Gastroesophageal sphincter (tissue), 4 donors: ENCODE measurements around the gene SCNN1A. TPM values are rescaled to one million over a fixed set of nuclear protein-coding genes. Genes with fewer than 3 reads are reported as not detected.
A peak's percentile ranks its signal among the peaks of the same experiment; 100 is the strongest.

ENCODE experiments used
- ATAC-seq: fragments of 150-250 bp; one replicate; pipeline ENCODE4 v1.9.1; 2016; ENCODE audit warnings: mild to moderate bottlenecking, moderate library complexity
- H3K27ac ChIP-seq, 4 donors: fragments of 200-600 bp; sonication (generic) in 3 of 4; 1 replicate in 3 of 4; 2 replicates in 1 of 4; pipeline ENCODE4 v1.5.1; 2016 to 2019
- H3K27me3 ChIP-seq: fragments of 200-600 bp; sonication (generic); one replicate; pipeline ENCODE4 v1.5.1; 2019
- H3K36me3 ChIP-seq, 2 donors: fragments of 200-600 bp; sonication (generic); one replicate each; pipeline ENCODE4 v1.5.1; 2019; ENCODE audit warnings: control low read depth in 1 of 2
- H3K4me1 ChIP-seq, 3 donors: fragments of 200-600 bp; sonication (generic); 1 replicate in 2 of 3; 2 replicates in 1 of 3; pipeline ENCODE4 v1.5.1; 2016 to 2019; ENCODE audit warnings: control low read depth in 2 of 3
- H3K4me3 ChIP-seq, 2 donors: fragments of 200-600 bp; sonication (generic); one replicate each; pipeline ENCODE4 v1.5.1; 2019; ENCODE audit warnings: mild to moderate bottlenecking in 1 of 2, moderate library complexity in 1 of 2
- H3K9me3 ChIP-seq, 3 donors: fragments of 200-600 bp; sonication (generic); one replicate each; pipeline ENCODE4 v1.5.1; 2017 to 2019; ENCODE audit warnings: control low read depth in 2 of 3
- CTCF ChIP-seq, 4 experiments: fragments of 200-600 bp in 2 of 4; fragments of 450-650 bp in 2 of 4; sonication (generic) in 1 of 4; IDR thresholded peaks; one replicate each; pipeline ENCODE4 v1.5.1; 2017 to 2019; ENCODE audit warnings: antibody characterized with exemption in 4 of 4, mild to moderate bottlenecking in 2 of 4, moderate library complexity in 2 of 4
- EP300 ChIP-seq: sonication (generic); formaldehyde crosslinking; IDR thresholded peaks from one replicate; pipeline ENCODE4 v1.6.1; 2017; ENCODE audit warnings: antibody characterized with exemption, mild to moderate bottlenecking
- POLR2A ChIP-seq, 2 donors: fragments of 450-650 bp; IDR thresholded peaks; one replicate each; pipeline ENCODE4 v1.6.1; 2017; ENCODE audit warnings: antibody characterized with exemption in 2 of 2, mild to moderate bottlenecking in 2 of 2, moderate library complexity in 1 of 2
- POLR2AphosphoS5 ChIP-seq: sonication (generic); formaldehyde crosslinking; IDR thresholded peaks from one replicate; pipeline ENCODE4 v1.6.1; 2017; ENCODE audit warnings: antibody characterized with exemption
- WGBS, 2 donors: methylation state at CpG; one replicate each; pipeline ENCODE4 v1.1.5; 2018; ENCODE audit warnings: low coverage in 1 of 2; 5-methylcytosine and 5-hydroxymethylcytosine counted together
- total RNA-seq, 4 donors: library from RNA; depleted of rRNA; stranded (reverse); fragments of >200 nt; gene quantifications; one replicate each; pipeline ENCODE4 v1.1.0, GENCODE V29; 2016

SCNN1A gene
- total RNA-seq, 4 donors from 2014 or later = 0.62 to 19.9 (median 5.2) TPM; not detected in 1

- peaks cover 0 to 27% (median 5%) of the 10 kb centered on the region in 3 donors for H3K4me1 ChIP-seq
- TF ChIP-seq CTCF (IDR thresholded peaks at IDR 0.05) (no peak), POLR2A (IDR thresholded peaks at IDR 0.05) (no peak), EP300 (no peak), POLR2AphosphoS5 (no peak)
- H3K27me3 ChIP-seq = no peaks in the 10 kb centered on the region
- ATAC-seq = no peak
- WGBS, 2 donors = 93 to 94% methylated on average over 3 to 6 of the region's 7 CpGs
- no peaks in the 10 kb centered on the region for H3K36me3 ChIP-seq
- no peaks in the 10 kb centered on the region for H3K9me3 ChIP-seq
- peak overlapping the region in 1 of 4 donors; percentile 4 for H3K27ac ChIP-seq
- no peak overlapping the region for H3K4me3 ChIP-seq
Observed at GRCh38 chr12:6360080-6360571, 15.2 kb downstream of the SCNN1A start.

GRCh38 chr12:6358881-6359280 is 16.5 kb downstream of the SCNN1A start:
- WGBS, 2 donors = 69% methylated on average over 1 of the region's 1 CpG; no CpG with 5 or more reads in 1 of the 2 donors
- H3K36me3 ChIP-seq = no peaks in the 10 kb centered on the region
- H3K4me1 ChIP-seq = peaks cover 0 to 21% (median 0%) of the 10 kb centered on the region in 3 donors
- ATAC-seq = no peak
- no peak overlapping the region for H3K4me3 ChIP-seq
- H3K9me3 ChIP-seq = no peaks in the 10 kb centered on the region
- no peak overlapping the region for H3K27ac ChIP-seq
- no peaks in the 10 kb centered on the region for H3K27me3 ChIP-seq
- TF ChIP-seq POLR2AphosphoS5 = no peak
- no peak for TF ChIP-seq EP300
- no peak for TF ChIP-seq CTCF (IDR thresholded peaks at IDR 0.05)
- TF ChIP-seq POLR2A (IDR thresholded peaks at IDR 0.05) = no peak

GRCh38 chr12:6356374-6356820 is 19.0 kb downstream of the SCNN1A start:
- Histone ChIP-seq H3K36me3 (no peaks in the 10 kb centered on the region), H3K27me3 (no peaks in the 10 kb centered on the region), H3K27ac (no peak overlapping the region), H3K4me1 (peaks cover 0 to 13% (median 8%) of the 10 kb centered on the region in 3 donors), H3K4me3 (no peak overlapping the region), H3K9me3 (no peaks in the 10 kb centered on the region)
- TF ChIP-seq POLR2AphosphoS5 = no peak
- ATAC-seq = no peak
- WGBS, 2 donors = 74 to 85% methylated on average over 5 of the region's 5 CpGs

- WGBS, 2 donors = 71 to 79% methylated on average over 6 to 8 of the region's 8 CpGs
- Histone ChIP-seq H3K27ac (no peak overlapping the region), H3K36me3 (no peaks in the 10 kb centered on the region), H3K27me3 (no peaks in the 10 kb centered on the region), H3K4me3 (no peak overlapping the region), H3K9me3 (no peaks in the 10 kb centered on the region), H3K4me1 (peaks cover 0 to 13% (median 8%) of the 10 kb centered on the region in 3 donors)
- no peak for ATAC-seq
- TF ChIP-seq CTCF (IDR thresholded peaks at IDR 0.05) = no peak
- no peak for TF ChIP-seq EP300
- no peak for TF ChIP-seq POLR2A (IDR thresholded peaks at IDR 0.05)
- no peak for TF ChIP-seq POLR2AphosphoS5
Observed at GRCh38 chr12:6355491-6356373, 19.6 kb downstream of the SCNN1A start.

GRCh38 chr12:6354495-6355393 is 20.6 kb downstream of the SCNN1A start:
- H3K27ac ChIP-seq = no peak overlapping the region
- ATAC-seq = no peak
- no peaks in the 10 kb centered on the region for H3K27me3 ChIP-seq
- H3K9me3 ChIP-seq = no peaks in the 10 kb centered on the region
- TF ChIP-seq POLR2A (IDR thresholded peaks at IDR 0.05) = no peak
- H3K4me3 ChIP-seq = no peak overlapping the region
- 91 to 92% methylated on average over 4 to 5 of the region's 10 CpGs for WGBS, 2 donors
- peaks cover 0 to 13% (median 8%) of the 10 kb centered on the region in 3 donors for H3K4me1 ChIP-seq
- no peaks in the 10 kb centered on the region for H3K36me3 ChIP-seq
